B cell (primary cell): ENCODE data around the gene ELFN1.

ENCODE experiments used
- EZH2 ChIP-seq: IDR thresholded peaks from 2 replicates; pipeline ENCODE4 v1.6.1; 2012; ENCODE audit warnings: borderline replicate concordance, low read depth, mild to moderate bottlenecking, moderate library complexity, low read length; ENCODE audit not compliant: insufficient read depth, poor library complexity, severe bottlenecking
- TF ChIP-seq, protein P1 (sequence below): fragments of 200-600 bp; IDR thresholded peaks from one replicate; pipeline ENCODE4 v1.8.0; 2022; ENCODE audit warnings: antibody characterized with exemption, mild to moderate bottlenecking

DNA sequence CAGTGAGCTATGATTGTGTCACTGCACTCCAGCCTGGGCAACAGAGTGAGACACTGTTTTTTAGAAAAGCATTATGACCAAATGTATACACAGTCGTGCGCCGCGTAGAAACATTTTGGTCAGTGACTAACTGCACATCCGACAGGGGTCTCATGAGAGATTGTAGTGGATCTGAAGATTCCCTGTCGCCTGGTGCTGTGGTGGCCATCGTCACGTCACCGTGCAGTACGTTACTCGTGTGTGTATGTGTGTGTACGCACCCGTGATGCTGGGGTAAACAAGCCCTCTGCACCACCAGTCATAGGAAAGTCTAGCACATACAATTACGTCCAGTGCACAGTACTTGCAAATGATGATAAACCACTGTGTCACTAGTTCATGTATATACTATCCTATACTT lies 109.4 kb downstream of the ELFN1 start:
- TF ChIP-seq, protein P1, sequence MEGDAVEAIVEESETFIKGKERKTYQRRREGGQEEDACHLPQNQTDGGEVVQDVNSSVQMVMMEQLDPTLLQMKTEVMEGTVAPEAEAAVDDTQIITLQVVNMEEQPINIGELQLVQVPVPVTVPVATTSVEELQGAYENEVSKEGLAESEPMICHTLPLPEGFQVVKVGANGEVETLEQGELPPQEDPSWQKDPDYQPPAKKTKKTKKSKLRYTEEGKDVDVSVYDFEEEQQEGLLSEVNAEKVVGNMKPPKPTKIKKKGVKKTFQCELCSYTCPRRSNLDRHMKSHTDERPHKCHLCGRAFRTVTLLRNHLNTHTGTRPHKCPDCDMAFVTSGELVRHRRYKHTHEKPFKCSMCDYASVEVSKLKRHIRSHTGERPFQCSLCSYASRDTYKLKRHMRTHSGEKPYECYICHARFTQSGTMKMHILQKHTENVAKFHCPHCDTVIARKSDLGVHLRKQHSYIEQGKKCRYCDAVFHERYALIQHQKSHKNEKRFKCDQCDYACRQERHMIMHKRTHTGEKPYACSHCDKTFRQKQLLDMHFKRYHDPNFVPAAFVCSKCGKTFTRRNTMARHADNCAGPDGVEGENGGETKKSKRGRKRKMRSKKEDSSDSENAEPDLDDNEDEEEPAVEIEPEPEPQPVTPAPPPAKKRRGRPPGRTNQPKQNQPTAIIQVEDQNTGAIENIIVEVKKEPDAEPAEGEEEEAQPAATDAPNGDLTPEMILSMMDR: no peak
- TF ChIP-seq EZH2: no peak
